Measurements from ENCODE around the gene RGS1.

Gene RGS1

GRCh38 chr1:192554904-192555303 is 20.7 kb upstream of the RGS1 start:
- no peak for DNase-seq

- no peak for DNase-seq
Observed at GRCh38 chr1:192555399-192555798, 20.2 kb upstream of the RGS1 start.

- no peak for DNase-seq
Observed at GRCh38 chr1:192557841-192558595, 17.6 kb upstream of the RGS1 start.

GRCh38 chr1:192559115-192560006 is 16.2 kb upstream of the RGS1 start:
- DNase-seq: no peak

- DNase-seq: no peak
Observed at GRCh38 chr1:192561301-192561700, 14.3 kb upstream of the RGS1 start.

- no peak for DNase-seq
Observed at GRCh38 chr1:192563129-192563528, 12.4 kb upstream of the RGS1 start.

GRCh38 chr1:192564099-192564498 is 11.5 kb upstream of the RGS1 start:
- DNase-seq: no peak

- no peak for DNase-seq
Observed at GRCh38 chr1:192565946-192566345, 9.6 kb upstream of the RGS1 start.

- no peak for DNase-seq
Observed at GRCh38 chr1:192566657-192567056, 8.9 kb upstream of the RGS1 start.

GRCh38 chr1:192568063-192568462 is 7.5 kb upstream of the RGS1 start:
- no peak for DNase-seq

- DNase-seq: peak; percentile 49
Observed at GRCh38 chr1:192571668-192572067, 3.9 kb upstream of the RGS1 start.

GRCh38 chr1:192573499-192573898 is 2.1 kb upstream of the RGS1 start:
- DNase-seq: peak; percentile 53

- no peak for DNase-seq
Observed at GRCh38 chr1:192574073-192574472, 1.5 kb upstream of the RGS1 start.

- DNase-seq: peak; percentile 53
Observed at GRCh38 chr1:192576190-192577144, 894 bp downstream of the RGS1 start.

- DNase-seq: no peak
Observed at GRCh38 chr1:192577145-192578140, 1.9 kb downstream of the RGS1 start.

GRCh38 chr1:192578144-192578909 is 2.8 kb downstream of the RGS1 start:
- no peak for DNase-seq

- no peak for DNase-seq
Observed at GRCh38 chr1:192579010-192579738, 3.6 kb downstream of the RGS1 start.

GRCh38 chr1:192580351-192580962 is 4.9 kb downstream of the RGS1 start:
- peak; percentile 80 for DNase-seq

- DNase-seq: no peak
Observed at GRCh38 chr1:192581131-192581927, 5.8 kb downstream of the RGS1 start.
